ENCODE measurements around the gene ARHGAP10. TPM values are rescaled to one million over a fixed set of nuclear protein-coding genes. Genes with fewer than 3 reads are reported as not detected.

The ARHGAP10 gene
- polyA plus RNA-seq, 1 donor, result 11.0 TPM

DNA sequence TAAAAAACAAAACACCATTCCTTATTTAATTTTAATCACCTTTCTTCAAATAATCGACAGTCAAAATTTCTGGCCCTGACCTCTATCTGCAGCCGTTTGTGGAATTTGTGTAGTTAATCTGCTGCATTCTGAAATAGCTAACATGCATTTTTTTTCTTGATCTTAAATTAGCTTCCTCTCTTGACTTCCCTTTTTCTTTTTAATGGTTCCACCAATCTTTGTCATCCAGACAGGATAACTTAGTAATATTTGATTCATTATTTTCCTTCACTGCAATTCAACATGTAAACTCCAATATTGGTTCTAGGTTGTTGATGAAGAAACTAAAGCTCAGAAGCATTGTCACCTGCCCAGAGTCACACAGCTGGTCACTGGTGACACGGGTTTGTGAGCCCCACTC lies 77.3 kb downstream of the ARHGAP10 start:
- H3K36me3 ChIP-seq (ENCODE audit: control insufficient read depth, insufficient read depth, low read length), result no peaks in the 10 kb centered on the region
- no CpG with 5 or more reads among the region's 3 CpGs for WGBS (ENCODE audit: insufficient coverage, low lambda C conversion rate)
- no peaks in the 10 kb centered on the region for H3K4me1 ChIP-seq (ENCODE audit: control insufficient read depth, insufficient read depth, low read length)
- no peak overlapping the region for H3K4me3 ChIP-seq (ENCODE audit: low read length)
- DNase-seq, result no peak
- no peaks in the 10 kb centered on the region for H3K9me3 ChIP-seq (ENCODE audit: control insufficient read depth, low read depth, low read length)
- H3K27ac ChIP-seq (ENCODE audit: low read length), result no peak overlapping the region
- no peaks in the 10 kb centered on the region for H3K27me3 ChIP-seq (ENCODE audit: control insufficient read depth, insufficient read depth, low read length)

DNA sequence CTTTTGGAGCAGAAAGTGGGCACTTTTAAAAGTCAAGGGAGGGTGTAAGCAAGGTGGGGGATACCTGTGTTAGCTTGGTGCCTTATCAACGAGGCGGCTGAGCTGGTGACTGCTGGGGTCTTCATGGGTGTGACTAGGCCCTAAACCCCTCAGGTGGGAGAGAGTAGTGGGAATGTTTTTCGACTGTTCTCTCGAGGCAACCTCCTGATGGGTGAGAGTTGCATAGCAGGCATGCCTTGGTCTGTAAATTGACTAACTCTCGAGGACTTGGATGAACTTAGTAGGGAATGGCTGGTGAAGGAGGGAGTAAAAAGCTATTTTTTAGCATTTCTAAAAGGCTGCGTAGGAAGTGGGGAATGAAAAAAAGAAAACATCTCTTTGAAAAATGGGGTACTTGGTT lies 80.0 kb downstream of the ARHGAP10 start:
- H3K4me1 ChIP-seq (ENCODE audit: control insufficient read depth, insufficient read depth, low read length), result no peaks in the 10 kb centered on the region
- WGBS (ENCODE audit: insufficient coverage, low lambda C conversion rate), result 100% methylated on average over 1 of the region's 6 CpGs

DNA sequence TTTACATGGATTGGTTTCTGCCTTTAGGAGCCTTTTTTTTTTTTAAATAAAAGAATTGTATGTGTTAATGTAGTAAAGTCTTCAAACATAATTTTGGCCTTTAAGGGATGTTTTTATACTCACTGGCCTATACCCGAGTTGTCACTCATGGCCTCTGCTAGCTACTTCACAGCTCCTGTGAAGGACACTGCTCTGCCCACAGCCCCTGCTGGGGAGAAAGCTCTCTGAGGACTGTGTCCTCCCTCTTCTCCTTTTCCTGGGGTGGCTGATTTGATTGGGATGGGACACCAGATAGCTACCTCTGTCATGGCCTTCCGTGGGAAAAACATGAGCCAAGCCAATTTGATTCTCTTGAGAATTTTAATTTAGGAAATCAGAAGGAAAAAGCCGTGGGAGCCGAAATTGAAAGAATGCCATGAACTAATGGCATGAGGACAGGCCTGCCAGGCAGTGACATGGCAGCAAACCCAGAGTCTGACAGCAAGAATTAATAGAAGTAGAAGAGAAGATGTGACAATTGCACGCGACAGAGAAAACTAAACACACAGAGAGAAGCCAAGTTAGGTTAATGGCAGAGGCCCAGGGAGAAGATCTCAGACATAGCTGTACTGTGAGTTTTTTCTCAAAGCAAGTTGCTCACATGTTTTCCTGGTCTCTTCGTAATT lies 81.4 kb downstream of the ARHGAP10 start:
- no peaks in the 10 kb centered on the region for H3K4me1 ChIP-seq (ENCODE audit: control insufficient read depth, insufficient read depth, low read length)
- no peak for DNase-seq
- H3K36me3 ChIP-seq (ENCODE audit: control insufficient read depth, insufficient read depth, low read length), result no peaks in the 10 kb centered on the region
- WGBS (ENCODE audit: insufficient coverage, low lambda C conversion rate), result 89% methylated on average over 5 of the region's 7 CpGs
- H3K27me3 ChIP-seq (ENCODE audit: control insufficient read depth, insufficient read depth, low read length), result no peaks in the 10 kb centered on the region
- no peak overlapping the region for H3K27ac ChIP-seq (ENCODE audit: low read length)
- H3K4me3 ChIP-seq (ENCODE audit: low read length), result no peak overlapping the region
- no peaks in the 10 kb centered on the region for H3K9me3 ChIP-seq (ENCODE audit: control insufficient read depth, low read depth, low read length)

More for the DNA sequence above, 80.0 kb downstream of the ARHGAP10 start:
- Histone ChIP-seq H3K36me3 (ENCODE audit: control insufficient read depth, insufficient read depth, low read length) (no peaks in the 10 kb centered on the region), H3K27me3 (ENCODE audit: control insufficient read depth, insufficient read depth, low read length) (no peaks in the 10 kb centered on the region), H3K27ac (ENCODE audit: low read length) (no peak overlapping the region), H3K4me3 (ENCODE audit: low read length) (no peak overlapping the region), H3K9me3 (ENCODE audit: control insufficient read depth, low read depth, low read length) (no peaks in the 10 kb centered on the region)
- DNase-seq, result no peak

DNA sequence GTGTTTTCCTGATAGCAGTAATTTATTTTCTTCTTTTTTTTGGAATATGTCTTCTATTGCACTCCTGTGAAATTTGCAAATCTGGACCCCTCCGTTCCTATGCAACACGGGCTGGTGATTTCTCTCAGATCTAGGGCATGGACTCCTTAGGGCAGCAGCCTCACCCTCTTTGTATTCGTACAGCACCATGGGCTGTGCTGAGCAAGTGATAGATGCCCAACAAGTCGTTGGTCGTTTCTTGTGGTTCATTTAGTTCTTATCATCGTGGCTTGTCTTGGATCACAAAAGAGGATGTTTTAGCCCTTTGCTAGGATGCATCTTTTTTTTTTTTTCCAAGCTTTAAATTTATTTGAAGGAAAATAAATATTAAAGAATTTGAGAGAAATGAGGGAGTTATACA lies 82.1 kb downstream of the ARHGAP10 start:
- 58% methylated on average over 3 of the region's 6 CpGs for WGBS (ENCODE audit: insufficient coverage, low lambda C conversion rate)
- H3K27ac ChIP-seq (ENCODE audit: low read length), result no peak overlapping the region
- H3K9me3 ChIP-seq (ENCODE audit: control insufficient read depth, low read depth, low read length), result no peaks in the 10 kb centered on the region
- no peaks in the 10 kb centered on the region for H3K36me3 ChIP-seq (ENCODE audit: control insufficient read depth, insufficient read depth, low read length)
- no peak overlapping the region for H3K4me3 ChIP-seq (ENCODE audit: low read length)
- DNase-seq, result no peak
- H3K4me1 ChIP-seq (ENCODE audit: control insufficient read depth, insufficient read depth, low read length), result no peaks in the 10 kb centered on the region
- no peaks in the 10 kb centered on the region for H3K27me3 ChIP-seq (ENCODE audit: control insufficient read depth, insufficient read depth, low read length)

DNA sequence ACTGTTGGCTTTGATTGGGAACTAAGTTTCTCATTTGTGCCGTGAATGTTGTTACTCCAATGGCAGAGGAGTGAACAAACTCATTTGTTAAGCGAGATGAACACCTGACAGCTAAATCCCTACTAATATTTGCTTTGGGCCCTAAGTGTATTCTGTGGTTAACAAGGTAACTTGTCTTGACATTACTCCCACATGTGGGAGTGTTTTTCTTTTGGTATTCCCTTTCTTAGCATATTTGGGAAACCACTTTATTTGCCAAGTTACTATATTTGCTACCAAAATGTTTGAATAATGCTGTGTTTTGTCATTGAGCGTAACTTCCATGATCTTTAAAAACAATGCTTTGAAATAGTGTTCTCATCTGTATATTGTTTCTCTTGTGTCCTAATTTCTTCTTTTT lies 82.5 kb downstream of the ARHGAP10 start:
- DNase-seq, result no peak
- no peaks in the 10 kb centered on the region for H3K4me1 ChIP-seq (ENCODE audit: control insufficient read depth, insufficient read depth, low read length)
- H3K36me3 ChIP-seq (ENCODE audit: control insufficient read depth, insufficient read depth, low read length), result no peaks in the 10 kb centered on the region
- H3K4me3 ChIP-seq (ENCODE audit: low read length), result no peak overlapping the region
- H3K27ac ChIP-seq (ENCODE audit: low read length), result no peak overlapping the region
- H3K27me3 ChIP-seq (ENCODE audit: control insufficient read depth, insufficient read depth, low read length), result no peaks in the 10 kb centered on the region
- 100% methylated on average over 1 of the region's 3 CpGs for WGBS (ENCODE audit: insufficient coverage, low lambda C conversion rate)
- H3K9me3 ChIP-seq (ENCODE audit: control insufficient read depth, low read depth, low read length), result no peaks in the 10 kb centered on the region

DNA sequence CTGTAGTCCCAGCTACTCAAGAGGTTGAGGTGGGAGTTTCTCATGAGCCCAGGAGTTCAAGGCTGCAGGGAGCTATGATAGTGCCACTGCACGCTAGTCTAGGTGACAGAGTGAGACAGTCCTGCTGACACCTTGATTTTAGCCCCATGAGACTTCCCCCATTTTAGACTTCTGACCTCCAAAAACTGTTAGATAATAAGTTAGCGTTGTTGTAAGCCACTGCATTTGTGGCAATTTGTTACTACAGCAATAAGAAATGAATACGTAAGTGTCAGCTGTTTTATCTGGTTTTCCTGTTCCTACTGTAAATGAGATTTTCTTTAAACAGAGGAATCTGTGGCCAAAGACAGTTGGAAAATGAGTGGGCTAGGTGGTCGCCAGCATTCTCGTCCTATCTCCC lies 83.9 kb downstream of the ARHGAP10 start:
- no peaks in the 10 kb centered on the region for H3K36me3 ChIP-seq (ENCODE audit: control insufficient read depth, insufficient read depth, low read length)
- DNase-seq, result no peak
- H3K27ac ChIP-seq (ENCODE audit: low read length), result no peak overlapping the region
- H3K4me1 ChIP-seq (ENCODE audit: control insufficient read depth, insufficient read depth, low read length), result no peaks in the 10 kb centered on the region
- no peaks in the 10 kb centered on the region for H3K27me3 ChIP-seq (ENCODE audit: control insufficient read depth, insufficient read depth, low read length)
- no CpG with 5 or more reads among the region's 5 CpGs for WGBS (ENCODE audit: insufficient coverage, low lambda C conversion rate)
- no peaks in the 10 kb centered on the region for H3K9me3 ChIP-seq (ENCODE audit: control insufficient read depth, low read depth, low read length)
- H3K4me3 ChIP-seq (ENCODE audit: low read length), result no peak overlapping the region

DNA sequence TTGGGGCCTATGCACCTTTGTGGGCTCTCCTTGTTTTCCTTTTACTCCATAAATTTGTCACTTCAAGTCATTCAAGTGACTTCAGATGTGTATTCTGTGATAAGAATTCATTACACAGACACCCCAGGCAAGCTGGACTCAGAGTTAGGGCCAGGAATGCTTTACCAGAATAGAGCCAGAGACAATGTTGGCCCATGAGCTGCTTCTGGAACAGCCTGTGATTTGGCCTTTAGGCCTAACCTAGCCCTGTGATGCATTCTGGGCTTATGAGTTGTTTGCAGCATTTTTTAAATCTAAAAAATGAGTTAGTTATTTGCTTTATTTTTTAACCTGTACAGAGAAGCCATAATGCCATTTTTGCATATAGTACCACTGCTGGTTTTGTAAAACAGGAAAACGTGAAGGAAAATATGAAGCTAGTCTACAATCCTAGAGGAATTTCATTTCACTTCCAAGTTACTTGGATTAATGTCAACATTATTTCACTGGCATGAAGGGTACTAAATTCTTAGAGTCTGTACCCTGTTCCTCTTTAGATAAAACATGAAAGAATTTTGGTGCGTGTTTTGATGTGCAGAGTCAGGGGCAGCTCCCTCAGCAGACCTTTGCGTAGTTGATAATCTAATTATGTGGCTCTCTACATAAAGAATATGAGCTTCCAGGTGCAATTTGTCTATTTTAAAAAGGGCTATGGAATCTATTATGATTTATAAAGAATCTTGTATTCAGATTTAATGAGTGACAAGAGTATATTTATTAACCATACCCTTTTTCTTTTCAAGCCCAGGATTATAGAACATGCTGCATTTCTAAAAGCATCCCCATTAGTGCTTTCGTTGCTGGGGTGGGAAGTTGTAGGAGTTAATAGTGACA lies 84.7 kb downstream of the ARHGAP10 start:
- H3K4me3 ChIP-seq (ENCODE audit: low read length), result no peak overlapping the region
- WGBS (ENCODE audit: insufficient coverage, low lambda C conversion rate), result no CpG with 5 or more reads among the region's 4 CpGs
- no peak for DNase-seq
- H3K27me3 ChIP-seq (ENCODE audit: control insufficient read depth, insufficient read depth, low read length), result no peaks in the 10 kb centered on the region
- no peaks in the 10 kb centered on the region for H3K36me3 ChIP-seq (ENCODE audit: control insufficient read depth, insufficient read depth, low read length)
- H3K4me1 ChIP-seq (ENCODE audit: control insufficient read depth, insufficient read depth, low read length), result peaks cover 2% of the 10 kb centered on the region
- H3K9me3 ChIP-seq (ENCODE audit: control insufficient read depth, low read depth, low read length), result no peaks in the 10 kb centered on the region
- no peak overlapping the region for H3K27ac ChIP-seq (ENCODE audit: low read length)

DNA sequence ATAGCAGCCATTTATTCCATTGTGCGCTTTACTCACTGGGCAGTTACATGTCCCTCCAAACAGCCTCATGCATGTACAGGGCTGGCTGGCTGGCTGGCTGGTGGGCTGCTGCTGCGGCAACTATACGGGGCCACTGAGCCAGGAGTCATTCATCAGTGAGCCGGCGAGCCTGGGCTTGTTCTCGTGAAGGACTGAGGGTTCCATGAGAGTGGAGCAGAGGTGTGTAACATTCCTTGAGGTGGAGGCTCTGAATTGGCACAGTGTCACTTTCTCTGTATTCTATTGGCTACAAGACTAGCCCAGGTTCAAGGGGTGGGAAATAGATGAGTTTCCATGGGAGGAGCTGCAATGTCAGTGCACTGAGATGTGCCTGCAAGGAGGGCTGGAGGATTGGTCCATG lies 89.1 kb downstream of the ARHGAP10 start:
- DNase-seq, result no peak
- Histone ChIP-seq H3K4me3 (ENCODE audit: low read length) (no peak overlapping the region), H3K9me3 (ENCODE audit: control insufficient read depth, low read depth, low read length) (no peaks in the 10 kb centered on the region), H3K27ac (ENCODE audit: low read length) (no peak overlapping the region), H3K27me3 (ENCODE audit: control insufficient read depth, insufficient read depth, low read length) (no peaks in the 10 kb centered on the region), H3K36me3 (ENCODE audit: control insufficient read depth, insufficient read depth, low read length) (no peaks in the 10 kb centered on the region), H3K4me1 (ENCODE audit: control insufficient read depth, insufficient read depth, low read length) (peaks cover 4% of the 10 kb centered on the region)
- WGBS (ENCODE audit: insufficient coverage, low lambda C conversion rate), result no CpG with 5 or more reads among the region's 6 CpGs

DNA sequence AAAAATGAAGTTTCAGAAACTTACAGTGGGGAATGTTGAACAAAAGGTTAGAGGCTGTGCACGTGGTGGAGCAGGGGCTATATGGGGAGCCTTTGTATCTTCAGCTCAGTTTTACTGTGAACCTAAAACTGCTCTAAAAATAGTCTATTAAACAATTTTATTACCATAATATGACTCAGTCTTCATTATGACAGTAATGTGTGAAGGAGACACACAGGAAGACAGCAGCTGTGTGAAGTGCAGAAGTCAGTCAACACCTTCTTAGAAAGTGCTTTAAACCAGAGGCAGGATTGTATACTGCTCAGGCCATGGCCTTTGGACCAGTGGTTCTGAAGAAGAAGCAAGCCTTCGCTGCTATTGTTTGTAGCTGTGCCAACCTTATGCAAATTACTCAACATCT lies 89.7 kb downstream of the ARHGAP10 start:
- Histone ChIP-seq H3K4me3 (ENCODE audit: low read length) (no peak overlapping the region), H3K4me1 (ENCODE audit: control insufficient read depth, insufficient read depth, low read length) (peaks cover 4% of the 10 kb centered on the region), H3K36me3 (ENCODE audit: control insufficient read depth, insufficient read depth, low read length) (no peaks in the 10 kb centered on the region), H3K27ac (ENCODE audit: low read length) (no peak overlapping the region), H3K9me3 (ENCODE audit: control insufficient read depth, low read depth, low read length) (no peaks in the 10 kb centered on the region), H3K27me3 (ENCODE audit: control insufficient read depth, insufficient read depth, low read length) (no peaks in the 10 kb centered on the region)
- 40% methylated on average over 1 of the region's 2 CpGs for WGBS (ENCODE audit: insufficient coverage, low lambda C conversion rate)
- no peak for DNase-seq

DNA sequence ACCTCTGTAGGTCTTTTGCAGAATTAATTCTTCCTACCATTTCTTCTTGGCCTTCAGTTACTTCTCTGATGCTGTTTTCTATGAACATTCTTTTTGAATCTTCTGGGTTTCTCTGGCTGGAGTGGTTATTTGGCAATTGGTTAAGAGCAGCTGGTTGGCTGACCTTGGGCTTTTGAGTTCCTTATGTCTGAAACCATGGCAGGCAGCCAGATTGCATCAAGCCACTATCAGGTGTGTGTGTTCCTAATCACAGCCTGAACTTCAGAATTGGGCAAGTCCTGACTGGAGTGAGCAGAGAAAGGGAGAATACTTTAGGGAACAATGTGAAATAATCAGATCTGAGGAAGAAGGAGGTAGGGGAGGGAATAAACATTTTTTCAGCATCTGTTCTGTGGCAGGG lies 90.2 kb downstream of the ARHGAP10 start:
- no peaks in the 10 kb centered on the region for H3K9me3 ChIP-seq (ENCODE audit: control insufficient read depth, low read depth, low read length)
- peak in 1 of 2 donors; percentile 10 for DNase-seq

More for the DNA sequence above, 90.2 kb downstream of the ARHGAP10 start:
- H3K27me3 ChIP-seq (ENCODE audit: control insufficient read depth, insufficient read depth, low read length), result no peaks in the 10 kb centered on the region
- H3K4me1 ChIP-seq (ENCODE audit: control insufficient read depth, insufficient read depth, low read length), result peaks cover 4% of the 10 kb centered on the region
- H3K27ac ChIP-seq (ENCODE audit: low read length), result no peak overlapping the region
- H3K36me3 ChIP-seq (ENCODE audit: control insufficient read depth, insufficient read depth, low read length), result no peaks in the 10 kb centered on the region
- no peak overlapping the region for H3K4me3 ChIP-seq (ENCODE audit: low read length)

Measured in large intestine (tissue), 3 donors.